Measurements from ENCODE around the gene NTRK3.
"Not testable (repeated sequence)": the region's sequence is repeated elsewhere in the genome, so short reads cannot be mapped to it uniquely, and the experiment has no call there.

Gene NTRK3

DNA sequence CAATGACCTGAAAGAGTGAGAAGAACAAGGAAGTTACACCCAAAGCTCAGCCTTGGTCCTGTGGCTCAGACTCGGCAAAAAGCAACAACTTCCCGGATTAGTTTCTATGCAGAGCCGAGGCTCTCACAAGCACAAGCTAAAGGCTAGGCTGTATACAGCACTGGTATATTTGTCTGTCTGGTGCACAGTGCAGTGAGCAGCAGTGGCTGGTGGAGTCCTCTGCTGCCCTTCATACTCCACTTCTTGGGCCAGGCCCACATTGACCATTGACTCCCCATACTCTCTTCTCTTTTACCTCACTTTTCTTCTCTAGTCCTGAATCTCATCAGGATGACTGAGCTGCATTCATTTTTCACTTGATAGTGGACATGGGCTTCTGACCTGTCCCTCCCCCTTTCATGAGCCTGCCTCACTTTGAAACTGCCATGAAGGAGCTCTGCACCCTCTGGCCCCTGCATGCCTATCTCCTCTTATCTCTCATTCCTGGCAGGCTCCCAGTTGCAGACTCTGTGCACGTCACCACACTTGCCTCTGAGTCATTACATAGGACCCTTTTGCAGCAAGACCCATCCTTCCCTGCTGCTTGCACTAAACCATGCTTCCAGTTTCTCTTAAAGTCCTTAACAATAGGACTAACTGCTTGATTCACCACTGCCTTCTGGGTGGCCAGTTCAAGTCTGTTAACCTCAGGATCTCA is 379.3 kb downstream of the NTRK3 start:
- DNase-seq (ENCODE audit: low spot score), result no peak

GRCh38 chr15:87874896-87875711 is 381.4 kb downstream of the NTRK3 start:
- no peak for DNase-seq (ENCODE audit: low spot score)

DNA sequence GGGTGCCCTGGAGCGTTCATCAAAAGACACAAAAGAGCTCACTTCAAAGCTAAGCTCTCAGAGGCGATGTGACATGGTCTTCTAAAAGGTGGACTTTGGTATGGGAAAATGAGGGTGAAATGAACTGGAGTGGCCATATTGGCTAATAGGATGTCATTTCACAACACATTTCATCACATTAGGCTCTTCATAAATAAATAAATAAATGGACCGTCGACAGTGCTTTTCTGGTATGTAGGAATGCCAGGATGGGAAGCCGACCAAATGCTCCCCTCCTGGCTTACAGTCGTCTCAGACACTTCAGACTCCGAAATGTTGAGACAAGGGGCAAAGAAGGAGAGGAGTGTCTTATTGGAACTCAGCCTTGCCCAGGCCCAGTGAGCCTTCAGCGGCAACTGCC is 383.0 kb downstream of the NTRK3 start:
- DNase-seq (ENCODE audit: low spot score), result no peak

DNA sequence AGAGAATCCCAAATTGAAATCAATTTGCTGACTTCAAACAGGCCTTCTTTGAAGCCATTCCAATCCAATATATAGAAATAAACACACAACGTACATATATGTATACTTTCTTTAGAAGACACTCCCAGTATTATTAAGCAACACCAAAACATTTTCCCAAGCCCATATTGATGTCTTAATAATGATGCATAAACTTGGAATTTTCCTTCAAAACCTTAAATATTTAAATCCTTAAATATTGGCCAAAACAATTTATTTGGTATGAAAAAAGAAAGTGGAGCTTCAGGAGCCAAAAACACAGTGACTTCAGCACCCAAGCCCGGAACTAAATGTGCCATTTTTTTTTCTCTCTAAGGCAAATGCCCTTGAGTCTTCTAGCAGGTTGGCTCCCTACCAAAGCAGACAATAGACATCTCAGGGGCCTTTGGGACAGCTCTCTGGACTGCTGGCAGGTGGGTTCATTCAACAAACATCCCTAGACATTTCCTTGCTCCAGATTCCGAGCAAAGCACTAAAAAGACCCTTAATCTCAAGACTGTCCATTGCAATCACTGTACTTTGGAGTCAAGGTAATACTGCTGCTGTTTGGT is 384.7 kb downstream of the NTRK3 start:
- no peak for DNase-seq (ENCODE audit: low spot score)

GRCh38 chr15:87871258-87871681 is 385.3 kb downstream of the NTRK3 start:
- no peak for DNase-seq (ENCODE audit: low spot score)

DNA sequence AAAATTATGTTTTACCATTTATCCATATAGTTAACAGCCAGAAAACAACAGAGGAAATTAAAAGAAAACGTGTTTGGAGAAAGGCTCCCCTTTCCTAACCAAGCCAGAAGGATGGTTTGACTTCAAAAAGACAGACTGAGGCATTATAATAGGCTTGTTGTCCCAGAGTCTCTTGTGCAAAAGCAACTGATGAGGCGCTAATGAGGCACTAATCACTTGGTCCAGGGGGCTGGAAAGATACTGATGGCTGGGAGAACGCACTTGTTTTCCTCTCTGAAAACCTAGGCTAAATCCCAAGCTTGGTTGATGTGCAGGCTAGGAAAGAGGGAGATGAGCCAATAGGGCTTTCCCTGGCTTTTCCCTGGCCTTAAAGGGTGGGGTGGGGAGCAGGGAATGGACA is 389.6 kb downstream of the NTRK3 start:
- no peak for DNase-seq (ENCODE audit: low spot score)

- DNase-seq (ENCODE audit: low spot score), result no peak
Measured at GRCh38 chr15:87863152-87863551, 393.4 kb downstream of the NTRK3 start.

GRCh38 chr15:87860743-87861142 is 395.8 kb downstream of the NTRK3 start:
- no peak for DNase-seq (ENCODE audit: low spot score)

GRCh38 chr15:87858651-87859050 is 397.9 kb downstream of the NTRK3 start:
- no peak for DNase-seq (ENCODE audit: low spot score)

DNA sequence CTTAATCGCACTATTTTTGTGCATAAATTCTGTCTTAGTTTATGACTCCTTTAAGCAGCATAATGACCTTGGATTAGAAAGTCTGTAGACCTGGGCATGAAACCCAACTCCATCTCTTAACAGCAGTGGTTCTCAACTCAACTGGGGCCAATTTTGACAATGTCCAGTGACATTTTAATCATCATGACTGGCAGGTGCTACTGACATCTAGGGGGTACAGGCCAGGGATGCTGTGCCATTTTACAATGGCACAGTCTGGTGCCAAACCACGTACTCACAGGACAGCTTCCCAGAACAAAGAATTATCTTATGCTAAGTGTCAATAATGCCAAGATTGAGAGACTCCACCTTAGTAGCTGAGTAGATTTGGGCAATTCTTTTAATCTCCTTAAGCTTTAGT is 405.0 kb downstream of the NTRK3 start:
- DNase-seq (ENCODE audit: low spot score), result no peak

DNA sequence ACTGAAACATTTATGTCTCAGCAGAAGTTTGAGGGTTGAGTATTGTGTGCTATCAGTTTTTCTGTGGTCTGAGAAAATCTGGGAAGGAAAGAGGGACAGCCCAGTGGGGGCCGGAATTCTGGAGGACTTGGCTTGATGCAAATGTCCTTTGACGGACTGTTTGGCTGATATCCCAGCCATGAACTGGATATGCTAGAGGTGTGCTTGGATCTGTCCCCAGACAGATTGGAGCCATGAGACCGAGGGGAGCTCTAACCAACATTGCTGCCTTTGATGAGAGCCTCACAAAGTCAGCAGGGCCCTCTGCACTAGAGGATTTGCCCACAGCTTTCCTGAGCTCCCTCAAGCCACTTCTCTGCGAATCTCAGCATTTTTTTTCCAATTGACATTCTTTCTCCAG is 405.6 kb downstream of the NTRK3 start:
- DNase-seq (ENCODE audit: low spot score), result no peak

GRCh38 chr15:87849181-87849580 is 407.4 kb downstream of the NTRK3 start:
- DNase-seq (ENCODE audit: low spot score), result no peak

DNA sequence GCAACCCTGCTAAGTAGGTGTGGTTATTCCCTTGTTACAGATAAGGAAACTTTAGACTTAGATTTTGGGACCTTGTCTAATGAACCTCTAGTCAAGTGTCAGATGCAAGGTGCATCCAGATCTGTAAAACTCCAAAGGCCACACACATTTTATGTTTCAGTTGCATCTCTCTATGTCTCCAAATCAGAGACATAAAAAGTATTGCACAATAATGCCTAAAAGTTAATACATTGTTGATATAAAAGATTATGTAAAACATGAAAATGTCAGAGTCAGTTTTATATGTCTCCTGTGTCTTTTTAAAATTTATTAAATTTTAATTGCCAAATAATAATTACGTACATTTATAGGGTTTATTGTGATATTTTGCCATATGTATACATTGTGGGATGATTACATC is 408.5 kb downstream of the NTRK3 start:
- no peak for DNase-seq (ENCODE audit: low spot score)

GRCh38 chr15:87846746-87847145 is 409.8 kb downstream of the NTRK3 start:
- DNase-seq (ENCODE audit: low spot score), result no peak

DNA sequence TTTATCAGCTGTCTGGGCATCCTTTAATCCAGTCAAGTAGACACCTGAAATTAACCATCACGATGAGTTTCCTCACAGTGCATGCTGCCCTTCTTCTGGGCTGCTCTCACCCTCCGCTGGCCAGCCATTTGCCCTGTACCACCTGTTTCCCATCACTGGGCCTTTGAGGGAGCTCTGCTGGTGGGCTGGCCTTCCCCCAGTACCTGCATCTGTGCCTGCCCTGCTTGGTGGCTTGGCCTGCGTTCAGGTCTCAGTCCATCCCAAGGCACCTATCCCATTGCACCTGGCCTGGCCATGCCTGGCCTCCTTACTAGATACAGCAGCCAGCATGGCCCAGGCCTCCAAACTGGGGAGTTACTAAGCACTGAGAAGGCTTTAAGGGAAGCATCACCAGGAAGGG is 413.2 kb downstream of the NTRK3 start:
- DNase-seq (ENCODE audit: low spot score), result no peak

GRCh38 chr15:87841426-87841998 is 415.0 kb downstream of the NTRK3 start:
- DNase-seq (ENCODE audit: low spot score), result no peak

DNA sequence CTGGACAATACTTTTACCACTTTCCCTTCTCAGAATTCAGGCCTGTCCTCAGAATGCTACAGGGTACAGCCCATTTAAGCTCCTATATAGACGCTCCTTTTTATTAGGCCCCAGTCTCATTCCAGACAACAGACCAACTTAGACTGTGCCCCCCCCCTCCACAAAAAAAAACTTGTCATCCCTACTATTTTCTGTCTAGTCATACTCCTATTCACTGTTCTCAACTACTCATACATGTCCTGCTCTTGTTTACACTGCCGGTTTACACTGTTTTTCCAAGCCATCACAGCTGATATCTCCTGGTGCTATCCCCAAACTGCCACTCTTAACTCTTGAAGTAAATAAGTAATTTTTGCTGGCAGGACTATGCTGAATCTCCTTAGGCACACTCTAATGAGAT is 420.7 kb downstream of the NTRK3 start:
- DNase-seq (ENCODE audit: low spot score), result not testable (repeated sequence)

GRCh38 chr15:87833333-87833732 is 423.2 kb downstream of the NTRK3 start:
- not testable (repeated sequence) for DNase-seq (ENCODE audit: low spot score)

DNA sequence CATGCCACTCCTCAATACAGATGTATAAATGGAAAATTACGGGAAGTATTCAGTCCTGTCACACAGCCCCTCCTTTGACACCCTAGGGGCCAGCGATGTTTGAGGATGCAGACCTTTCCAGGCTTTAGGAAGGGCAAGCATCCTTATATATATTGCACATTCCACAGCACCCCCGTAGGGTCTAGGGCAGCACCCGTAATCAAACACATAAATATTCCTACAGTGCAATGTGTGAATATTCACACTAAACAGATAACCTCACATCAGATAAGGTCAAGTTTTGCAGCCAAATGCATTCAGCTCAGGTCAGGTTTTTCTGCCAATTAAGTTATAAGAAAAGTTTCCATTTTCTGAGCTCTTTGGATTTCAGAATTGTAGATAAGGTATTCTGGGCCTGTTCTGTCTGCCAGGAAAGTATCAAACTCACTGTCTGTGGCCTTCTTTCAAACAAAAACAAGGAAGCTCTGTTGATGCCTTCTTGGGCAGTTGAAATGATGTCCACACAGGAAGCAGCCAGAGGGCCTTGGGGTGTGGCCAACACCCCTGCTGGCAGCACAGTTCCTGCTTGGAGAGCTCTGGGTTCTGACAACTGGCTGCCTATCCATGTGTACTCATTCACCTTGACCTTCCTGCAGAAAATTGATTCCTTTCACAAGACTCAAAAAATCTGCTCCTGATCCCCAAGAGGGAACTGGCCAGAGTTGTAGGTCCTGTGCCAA is 427.0 kb downstream of the NTRK3 start:
- no peak for DNase-seq (ENCODE audit: low spot score)

GRCh38 chr15:87828608-87829007 is 427.9 kb downstream of the NTRK3 start:
- DNase-seq (ENCODE audit: low spot score), result no peak

DNA sequence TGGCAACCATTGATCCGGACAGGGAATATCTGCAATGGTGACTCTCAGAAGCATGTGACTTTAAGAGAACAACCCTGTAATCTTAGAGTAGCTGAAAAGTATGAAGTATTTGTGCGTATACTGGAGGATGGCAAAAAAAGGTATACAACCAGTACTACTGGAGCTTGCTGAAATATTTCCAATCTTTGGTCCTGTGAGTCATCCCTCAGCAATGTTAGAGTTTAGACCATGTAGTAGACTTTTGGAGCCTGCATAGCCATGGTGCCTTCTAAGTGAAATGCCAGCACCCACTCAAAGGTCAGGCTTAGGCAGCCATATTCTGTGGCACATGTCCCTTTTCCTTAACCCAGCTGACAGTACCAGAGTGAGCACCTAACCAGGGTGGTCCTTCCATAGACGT is 429.4 kb downstream of the NTRK3 start:
- no peak for DNase-seq (ENCODE audit: low spot score)

GRCh38 chr15:87826119-87826747 is 430.3 kb downstream of the NTRK3 start:
- DNase-seq (ENCODE audit: low spot score), result no peak
